ENCODE results near the gene ACTC1.
"Not testable (repeated sequence)": the region's sequence is repeated elsewhere in the genome, so short reads cannot be mapped to it uniquely, and the experiment has no call there.

The ACTC1 gene

DNA sequence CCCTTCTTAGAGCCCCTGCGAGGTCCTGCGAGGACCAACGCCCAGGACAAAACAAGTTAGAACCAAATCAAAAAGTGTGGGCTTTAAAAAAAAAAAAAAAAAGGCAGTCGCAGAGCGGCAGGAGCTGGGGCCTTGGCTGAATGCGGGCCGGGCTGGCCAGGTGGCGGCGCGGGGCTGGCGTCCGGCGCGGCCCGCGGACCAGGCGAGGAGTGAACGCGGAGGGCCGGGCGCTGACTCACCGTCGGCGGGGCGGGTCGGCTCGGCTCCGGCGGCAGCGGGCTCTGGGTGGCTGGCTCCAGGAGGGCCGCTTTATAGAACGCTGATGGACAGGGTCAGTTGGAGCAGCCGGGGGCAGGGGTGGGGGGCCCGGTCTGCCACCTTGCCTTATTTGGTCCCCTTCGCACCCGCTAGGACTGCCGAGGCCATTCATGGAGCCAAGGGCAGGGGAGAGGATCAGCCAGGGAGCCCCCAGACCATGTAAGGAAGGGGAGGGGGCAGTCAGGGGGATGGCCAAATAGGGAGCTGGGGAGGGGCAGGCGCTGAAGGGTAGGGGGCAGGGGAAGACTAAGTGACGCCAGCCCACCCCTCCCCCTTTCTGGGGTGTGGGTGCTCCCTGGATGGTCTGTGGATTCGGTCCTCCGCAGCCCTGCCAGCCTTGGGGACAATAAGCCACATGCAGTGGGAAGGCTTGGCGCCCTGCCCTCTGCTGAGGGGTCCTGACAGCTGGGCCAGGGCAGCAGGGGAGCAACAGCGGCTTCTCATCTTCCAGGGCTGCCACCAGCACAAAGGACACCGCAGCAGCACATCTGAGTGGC lies at the start of gene ACTC1:
ACTC1 (minus strand) TSS at position 283 of the 815 bp plus-strand sequence. CDS start 741 bp downstream, outside the sequence.
- no peak for DNase-seq

GRCh38 chr15:34841262-34841725 lies 45.9 kb upstream of the ACTC1 start:
- no peak for DNase-seq

DNA sequence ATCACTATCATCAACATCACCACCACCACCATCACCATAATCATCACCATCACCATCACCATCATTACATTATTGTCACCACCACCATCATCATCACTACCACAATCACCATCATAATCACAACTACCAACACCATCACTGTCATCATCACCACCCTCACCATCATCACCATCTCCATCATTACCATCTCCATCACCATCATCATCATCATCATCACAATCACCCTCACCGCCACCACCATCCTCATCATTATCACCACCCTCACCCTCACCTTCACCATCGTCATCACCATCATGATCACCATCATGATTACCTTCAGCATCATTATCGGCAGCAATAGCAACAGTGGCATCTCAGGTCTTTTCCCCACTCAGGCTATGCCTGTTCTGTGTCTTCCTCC lies 42.9 kb upstream of the ACTC1 start:
- DNase-seq: no peak

- DNase-seq: no peak
Observed at GRCh38 chr15:34837246-34838016, 42.1 kb upstream of the ACTC1 start.

GRCh38 chr15:34828145-34828911 lies 33.0 kb upstream of the ACTC1 start:
- no peak for DNase-seq

GRCh38 chr15:34821831-34822230 lies 26.5 kb upstream of the ACTC1 start:
- no peak for DNase-seq

DNA sequence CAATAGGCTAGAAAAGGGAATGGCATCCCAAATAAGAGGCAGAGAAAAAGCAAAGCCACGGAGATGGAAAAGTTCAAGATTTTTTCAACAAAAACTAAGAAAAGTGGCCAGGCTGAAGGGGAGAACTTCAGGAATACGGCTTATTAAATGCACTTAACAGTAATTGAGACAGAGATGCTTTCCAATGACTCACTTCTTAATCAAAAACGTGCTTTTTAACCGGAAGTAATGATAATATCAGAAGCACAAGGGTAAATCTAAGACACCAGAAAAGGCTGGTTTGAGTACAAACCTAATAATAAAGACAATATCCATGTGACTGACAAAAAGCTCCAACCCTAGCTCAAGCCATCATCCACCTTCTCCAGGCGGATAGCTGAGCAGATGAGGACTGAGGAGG lies 24.8 kb upstream of the ACTC1 start:
- DNase-seq: no peak

GRCh38 chr15:34818526-34818925 lies 23.2 kb upstream of the ACTC1 start:
- DNase-seq: no peak

DNA sequence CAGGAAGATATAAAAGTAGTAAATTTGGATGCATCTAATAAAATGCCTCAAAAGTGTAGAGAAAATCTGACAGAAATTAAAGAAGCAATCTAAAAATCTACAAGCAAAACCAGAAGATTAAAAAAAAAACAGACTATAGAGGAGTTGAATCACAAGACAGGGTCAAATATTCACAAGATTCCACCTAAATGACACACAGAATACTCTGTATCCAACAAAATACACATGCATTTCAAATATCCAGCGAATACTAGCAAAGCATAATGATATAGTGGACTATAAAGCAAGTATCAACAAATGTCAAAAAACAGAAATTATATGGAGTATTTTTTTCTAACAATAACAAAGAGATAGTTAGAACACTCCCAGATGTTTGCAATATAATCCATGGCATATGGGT lies 20.5 kb upstream of the ACTC1 start:
- DNase-seq: no peak

DNA sequence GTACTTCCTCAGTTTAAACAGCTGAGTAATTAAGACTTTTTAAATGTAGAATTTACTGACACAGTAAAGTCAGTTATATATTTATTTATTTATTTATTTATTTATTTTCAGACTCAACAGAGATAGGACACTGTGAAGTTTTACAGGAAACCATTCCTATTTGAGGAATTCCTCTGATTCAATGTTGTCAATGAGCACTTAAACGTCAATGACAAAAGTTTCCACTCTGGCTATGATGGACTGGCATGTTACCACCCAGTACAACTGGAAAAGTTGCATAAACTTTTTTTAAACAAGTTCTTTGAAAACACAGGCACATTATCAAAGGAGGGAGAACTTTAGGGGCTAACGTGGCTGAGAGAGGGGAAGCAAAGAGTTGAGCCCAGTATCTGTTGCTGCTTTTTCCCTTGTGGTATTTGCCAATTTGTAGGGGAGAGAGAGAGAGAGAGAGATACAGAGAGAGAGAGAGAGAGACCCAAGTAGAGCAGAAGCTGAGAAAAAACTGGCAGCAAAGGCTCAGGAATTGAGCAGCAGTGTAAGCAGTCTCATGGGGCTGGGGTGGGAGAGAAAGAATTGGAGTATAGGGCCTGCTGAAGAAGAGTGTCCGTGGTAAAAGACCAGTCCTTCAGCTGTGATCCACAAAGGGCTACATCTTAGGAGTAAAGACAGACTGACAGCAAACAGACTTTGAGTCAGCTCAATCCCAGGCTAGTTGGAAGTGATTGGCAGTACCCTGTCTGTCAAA lies 18.3 kb upstream of the ACTC1 start:
- DNase-seq: no peak

DNA sequence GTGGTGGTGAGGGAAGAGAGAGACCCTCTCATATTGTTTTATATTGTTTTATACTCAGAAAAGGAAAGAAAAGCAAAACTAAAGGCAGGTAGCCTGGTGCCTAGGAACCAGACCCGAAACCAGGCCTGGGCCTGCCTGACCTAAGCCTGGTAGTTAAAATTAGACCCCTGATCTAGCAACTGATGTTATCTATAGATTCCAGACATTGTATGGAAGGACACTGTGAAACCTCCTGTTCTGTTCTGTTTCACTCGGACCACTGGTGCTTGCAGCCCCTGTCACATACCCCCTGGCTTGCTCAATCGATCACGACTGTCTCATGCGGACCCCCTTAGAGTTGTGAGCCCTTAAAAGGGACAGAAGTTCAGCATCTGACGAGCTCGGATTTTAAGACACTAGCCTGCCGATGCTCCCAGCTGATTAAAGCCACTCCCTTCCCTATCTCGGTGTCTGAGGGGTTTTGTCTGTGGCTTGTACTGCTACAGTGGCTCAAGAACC lies 17.6 kb upstream of the ACTC1 start:
- DNase-seq: not testable (repeated sequence)

DNA sequence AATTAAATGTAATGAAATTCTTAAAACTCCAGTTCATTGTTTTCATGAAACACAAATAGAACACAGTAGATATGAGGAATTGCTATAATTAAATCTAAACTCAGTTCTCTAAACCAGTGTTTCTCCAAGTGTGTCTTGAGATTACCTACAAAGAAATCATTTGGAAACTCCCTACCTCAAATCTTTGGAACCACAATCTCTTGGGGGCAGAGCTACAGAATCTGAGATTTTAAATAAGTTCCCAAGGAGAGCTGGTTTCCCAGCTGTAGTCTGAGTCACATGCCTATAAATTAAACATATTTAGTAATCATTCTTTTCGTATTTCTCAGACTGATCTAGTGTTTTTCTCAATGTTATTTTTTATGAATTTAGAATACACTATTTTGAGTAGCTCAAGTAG lies 17.0 kb upstream of the ACTC1 start:
- DNase-seq: no peak

DNA sequence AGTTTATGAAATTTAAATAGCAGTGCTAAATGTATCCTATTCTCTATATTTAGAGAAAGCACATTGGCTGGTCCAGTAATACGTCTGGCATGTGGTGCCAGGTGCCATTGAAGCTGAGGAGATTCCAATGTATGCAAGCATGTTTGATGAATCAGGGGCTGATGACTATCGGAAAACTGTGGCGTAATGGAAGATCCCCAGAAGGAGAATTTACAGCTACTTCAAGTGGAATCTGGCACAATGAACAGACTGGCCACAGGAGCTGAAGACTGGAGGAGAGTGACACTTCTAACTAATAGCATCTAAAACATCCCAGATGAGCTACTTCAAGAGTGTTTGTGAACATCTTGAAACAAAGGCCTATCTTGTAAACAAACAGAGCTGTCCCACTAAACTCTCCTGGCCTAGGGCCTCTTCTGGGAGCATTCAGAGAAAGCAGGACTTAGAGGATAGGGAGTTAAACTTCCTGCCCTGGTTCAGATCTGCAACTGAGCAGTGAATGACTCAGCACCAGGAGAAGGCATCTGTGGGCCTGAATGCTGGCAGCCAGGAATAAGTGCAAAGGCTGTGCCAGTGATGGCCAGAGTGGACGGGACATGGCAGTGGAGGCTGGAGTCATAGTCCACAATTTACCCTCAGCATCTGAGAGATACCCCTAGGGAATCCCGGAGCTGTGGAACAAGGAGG lies 15.2 kb upstream of the ACTC1 start:
- no peak for DNase-seq

GRCh38 chr15:34809186-34809585 lies 13.8 kb upstream of the ACTC1 start:
- DNase-seq: no peak

GRCh38 chr15:34808016-34808415 lies 12.7 kb upstream of the ACTC1 start:
- no peak for DNase-seq

- DNase-seq: not testable (repeated sequence)
Observed at GRCh38 chr15:34807241-34807640, 11.9 kb upstream of the ACTC1 start.

DNA sequence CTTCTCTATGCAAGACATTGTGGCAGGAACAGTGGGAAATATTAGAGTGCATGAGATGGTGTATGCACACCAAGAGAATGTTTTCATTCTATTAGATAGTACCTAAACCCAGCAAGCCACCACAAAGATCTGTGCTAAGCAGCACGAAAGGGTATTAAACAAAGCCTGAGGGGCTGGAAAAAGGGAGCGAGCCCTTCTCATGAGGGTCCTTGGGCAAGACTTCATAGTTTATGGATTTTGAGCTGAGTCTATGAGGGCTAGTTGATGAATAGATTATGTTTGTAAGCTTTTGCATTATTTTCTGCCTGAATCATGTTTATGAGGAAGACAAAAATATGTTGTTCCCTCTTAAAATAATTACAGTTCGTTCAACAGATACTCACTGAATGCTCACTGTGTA lies 9.4 kb upstream of the ACTC1 start:
- DNase-seq: no peak

DNA sequence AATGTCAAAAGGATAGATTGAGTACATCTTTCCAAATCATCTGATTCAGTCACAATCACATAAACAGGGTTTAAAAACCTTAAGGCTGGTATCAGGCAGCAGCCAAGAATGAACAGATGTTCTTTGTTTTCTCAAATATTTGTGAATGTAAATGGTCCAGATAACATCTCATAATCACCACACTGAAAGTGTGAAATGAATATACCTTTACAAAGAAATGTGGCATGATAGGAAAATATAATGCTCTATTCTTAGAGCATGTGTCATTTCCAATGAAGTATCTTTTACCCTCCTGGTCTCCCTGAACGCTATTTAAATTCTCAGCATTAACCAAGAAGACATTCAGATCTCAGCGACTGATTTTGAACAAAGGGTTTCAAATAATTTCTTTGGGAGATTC lies 8.8 kb upstream of the ACTC1 start:
- no peak for DNase-seq

DNA sequence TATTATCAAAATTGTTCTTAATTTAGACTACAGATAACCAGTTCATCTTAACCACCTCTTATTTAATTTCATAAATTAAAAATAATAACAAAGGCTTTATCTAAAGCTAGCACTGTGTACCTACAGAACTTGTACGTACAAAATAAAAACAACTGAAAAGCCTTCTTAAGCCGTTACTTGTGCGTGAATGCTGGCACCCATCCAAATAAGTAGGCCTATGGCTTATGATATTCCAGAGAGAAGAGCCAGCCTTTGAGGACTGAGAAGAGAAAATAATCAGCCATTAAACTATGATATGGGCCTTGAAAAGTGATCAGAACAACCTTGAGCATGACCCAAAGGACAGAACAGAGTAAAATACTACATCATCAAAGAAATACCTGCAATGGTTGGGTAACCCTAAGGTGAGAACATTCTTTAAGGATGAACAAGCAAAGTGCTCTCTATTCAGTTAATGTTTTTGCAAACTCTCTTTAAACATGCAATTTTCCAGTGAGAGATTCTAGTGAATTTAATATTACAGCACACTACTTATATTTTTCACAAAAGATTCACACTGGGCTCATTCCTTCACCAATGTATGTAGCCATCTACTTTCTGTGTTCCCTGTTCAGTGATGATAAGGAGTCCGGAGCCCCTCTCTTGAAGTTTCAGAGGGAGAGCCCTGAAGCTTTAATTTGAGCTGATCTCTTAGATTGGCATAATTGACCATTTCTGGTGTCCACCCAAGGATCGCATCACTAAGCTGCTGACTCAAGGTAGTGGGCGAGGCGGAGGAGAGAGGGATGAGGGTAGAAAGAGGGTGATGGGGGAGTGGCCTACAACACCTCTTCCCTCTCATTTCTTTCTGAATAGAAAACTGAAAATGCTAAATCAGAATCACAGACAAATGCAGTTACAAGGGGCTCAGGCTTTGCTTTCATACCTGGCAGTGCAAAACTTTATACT lies 7.7 kb upstream of the ACTC1 start:
- no peak for DNase-seq

- no peak for DNase-seq
Observed at GRCh38 chr15:34802371-34802770, 7.0 kb upstream of the ACTC1 start.
